ENCODE results near the gene HOXB4.

Gene HOXB4

GRCh38 chr17:48571826-48572417, 6.2 kb downstream of the HOXB4 start:
- no peak for DNase-seq (ENCODE audit: low read depth)

DNA sequence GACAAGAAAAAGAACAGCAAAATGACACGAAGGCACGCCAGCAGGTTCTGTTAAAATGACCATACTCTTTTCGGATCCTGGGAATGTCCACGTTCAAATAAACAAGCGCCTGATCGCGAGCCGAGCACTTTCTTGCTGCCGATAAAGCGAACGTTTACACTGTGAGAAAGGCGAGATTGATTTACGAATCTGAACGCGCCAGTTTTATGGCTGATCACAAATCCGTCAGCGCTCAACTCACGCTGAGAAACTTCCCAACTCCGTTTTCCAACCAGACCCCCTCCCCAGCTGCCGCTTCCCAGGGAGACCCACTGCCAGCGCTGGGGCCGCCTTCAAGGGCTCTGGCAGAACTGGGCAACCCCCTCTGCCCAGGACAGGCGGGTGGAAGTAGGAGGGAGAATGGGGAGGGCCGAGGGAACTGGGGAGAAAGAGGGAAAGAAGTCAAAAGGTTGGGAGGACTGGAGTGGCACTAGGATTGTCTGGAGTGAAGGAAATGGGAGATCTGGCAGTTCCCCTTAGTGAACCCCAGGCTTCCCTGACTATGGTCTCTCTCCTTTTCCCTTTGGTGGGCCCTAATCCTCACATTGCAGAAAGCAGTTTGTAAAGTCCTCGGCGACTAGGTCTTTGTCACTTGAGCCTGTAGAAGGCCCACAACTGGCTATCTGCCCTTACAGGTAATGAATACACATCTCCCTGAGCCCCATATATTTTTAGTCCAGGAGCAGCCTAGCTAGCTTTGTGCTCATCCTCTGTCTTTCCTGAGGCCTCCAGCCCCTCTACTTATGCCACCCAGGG, 6.9 kb downstream of the HOXB4 start:
- no peak for DNase-seq (ENCODE audit: low read depth)

- DNase-seq (ENCODE audit: low read depth): no peak
Observed at GRCh38 chr17:48570325-48571023, 7.7 kb downstream of the HOXB4 start.

DNA sequence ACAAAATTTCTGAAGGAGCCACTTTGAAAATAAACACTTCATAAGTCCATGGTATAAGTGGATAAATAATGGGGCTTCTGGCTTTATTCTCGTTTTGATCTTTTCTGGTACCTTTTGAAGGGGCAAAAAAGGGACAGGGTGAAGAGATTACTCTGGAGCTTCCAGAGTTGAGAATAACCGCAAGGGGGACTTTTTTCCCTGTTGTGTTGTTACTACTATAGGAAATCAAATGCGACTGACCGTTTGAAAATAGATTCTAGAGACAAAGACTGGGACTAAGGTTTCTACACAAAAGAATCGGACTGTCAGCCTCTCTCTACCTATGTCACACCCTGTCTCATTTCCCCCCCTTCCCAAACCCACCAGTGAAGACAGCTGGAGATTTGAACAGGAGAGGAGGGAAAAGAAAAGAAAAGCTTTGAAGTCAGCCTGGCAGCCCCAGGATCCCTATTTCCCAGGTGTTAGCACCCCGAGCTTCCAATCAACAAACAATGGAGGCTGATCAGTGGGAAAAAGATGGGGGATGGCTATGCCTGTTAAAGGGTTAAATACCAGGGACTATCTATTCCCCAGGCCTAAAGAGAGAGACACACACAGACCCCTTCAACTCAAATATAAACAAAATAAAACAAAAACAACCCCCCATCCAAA, 8.4 kb downstream of the HOXB4 start:
- no peak for DNase-seq (ENCODE audit: low read depth)

DNA sequence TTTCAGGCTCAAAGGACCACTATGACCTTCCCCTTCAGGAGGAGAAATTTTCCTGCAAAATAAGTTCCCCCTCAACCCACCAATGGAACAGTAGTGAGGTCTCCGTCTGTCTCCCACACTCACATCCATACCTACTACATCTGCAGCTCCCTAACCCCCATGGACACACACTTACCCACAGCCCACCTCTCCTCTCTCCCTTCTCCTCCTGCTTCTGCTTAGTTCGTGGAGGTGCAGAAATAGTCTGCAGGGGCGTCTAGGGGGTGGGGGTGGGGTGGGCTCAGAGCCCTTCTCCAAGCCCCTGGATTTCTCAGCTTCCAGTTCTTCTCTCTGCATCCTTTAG, 8.9 kb downstream of the HOXB4 start:
- DNase-seq (ENCODE audit: low read depth): no peak

DNA sequence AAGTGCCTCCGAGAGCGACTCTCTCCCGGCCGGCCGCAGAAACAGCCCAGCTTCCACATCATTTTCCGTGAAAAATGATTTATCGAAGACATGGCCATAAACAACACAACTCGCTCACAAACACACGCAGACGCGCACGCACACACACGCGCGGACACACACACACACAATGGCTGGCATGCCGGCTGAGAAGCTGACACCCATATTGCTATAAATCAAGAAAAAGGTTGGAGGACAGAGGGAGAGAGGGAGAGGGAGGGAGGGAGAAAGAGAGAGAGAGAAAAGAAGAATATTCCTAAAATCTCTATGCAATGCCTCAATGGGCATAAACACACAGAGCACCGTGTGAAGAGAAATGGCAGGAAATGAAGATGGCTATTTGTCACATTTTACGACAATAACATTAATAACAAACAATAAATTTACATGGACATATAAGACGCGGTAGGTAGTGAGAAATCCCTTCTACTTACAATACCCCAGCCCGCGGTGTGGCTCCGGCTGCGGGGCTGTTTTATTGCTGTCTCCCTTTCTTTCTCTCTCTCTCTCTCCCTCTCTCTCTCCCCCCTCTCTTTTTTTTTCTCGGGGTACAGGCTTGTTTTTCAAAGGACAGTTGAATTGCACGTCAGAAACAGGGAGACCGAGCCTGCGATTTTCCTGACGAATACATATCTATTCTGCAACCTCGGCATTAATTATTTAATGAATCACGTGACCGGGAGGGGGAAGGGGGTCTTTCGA, 9.5 kb downstream of the HOXB4 start:
- DNase-seq (ENCODE audit: low read depth): no peak

DNA sequence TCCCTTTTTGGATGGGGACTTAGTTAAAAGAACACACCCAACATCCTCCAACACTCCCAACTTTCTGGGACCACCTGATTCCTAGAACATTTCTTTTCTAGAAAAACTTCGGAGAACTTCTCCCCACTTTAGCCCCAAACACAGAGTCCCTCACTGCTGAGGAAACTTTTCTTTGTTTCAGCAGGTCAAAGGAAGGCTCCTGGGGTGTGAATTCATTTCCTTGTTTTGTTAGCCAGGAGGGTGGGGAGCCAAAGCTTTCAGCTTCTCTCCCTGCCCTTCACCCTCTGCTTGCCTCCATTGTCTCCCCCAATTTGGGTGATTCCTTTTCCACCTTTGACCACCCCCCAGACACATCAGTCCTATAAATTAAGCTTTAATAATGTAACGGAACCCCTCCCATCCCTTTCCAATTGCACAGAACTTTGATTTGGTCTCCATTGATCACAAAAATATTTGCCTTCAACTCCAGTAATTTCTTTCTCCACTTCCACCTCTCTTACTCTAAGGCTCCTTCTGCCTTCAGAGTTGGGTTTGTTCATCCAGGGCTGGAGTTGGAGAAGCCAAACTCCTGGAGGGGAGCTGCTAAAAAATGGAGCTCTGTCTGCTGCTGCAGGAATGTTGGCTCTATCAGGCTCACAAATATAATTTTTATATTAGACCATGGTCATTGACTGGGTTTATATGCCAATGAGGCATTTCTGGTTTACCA, 10.3 kb downstream of the HOXB4 start:
- no peak for DNase-seq (ENCODE audit: low read depth)

DNA sequence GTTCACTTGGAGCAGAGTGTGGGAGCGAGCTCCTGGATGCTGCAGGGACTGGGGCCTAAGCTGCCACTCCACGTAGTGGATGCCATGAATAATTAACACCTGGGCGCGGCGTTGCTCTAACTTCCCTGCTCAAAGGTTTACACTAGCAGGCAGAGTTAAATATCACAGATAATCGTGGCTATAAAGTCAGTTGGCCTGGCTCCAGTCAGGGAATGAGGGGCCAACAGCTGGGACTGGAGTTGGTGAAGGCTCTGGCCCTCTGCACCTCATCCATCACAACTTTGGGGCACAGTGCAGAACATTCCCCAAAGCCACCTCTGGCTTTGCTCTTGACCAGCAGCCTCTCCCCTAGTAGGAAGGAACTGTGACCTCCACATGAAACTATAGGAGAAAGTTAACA, 10.9 kb downstream of the HOXB4 start:
- DNase-seq (ENCODE audit: low read depth): no peak

DNA sequence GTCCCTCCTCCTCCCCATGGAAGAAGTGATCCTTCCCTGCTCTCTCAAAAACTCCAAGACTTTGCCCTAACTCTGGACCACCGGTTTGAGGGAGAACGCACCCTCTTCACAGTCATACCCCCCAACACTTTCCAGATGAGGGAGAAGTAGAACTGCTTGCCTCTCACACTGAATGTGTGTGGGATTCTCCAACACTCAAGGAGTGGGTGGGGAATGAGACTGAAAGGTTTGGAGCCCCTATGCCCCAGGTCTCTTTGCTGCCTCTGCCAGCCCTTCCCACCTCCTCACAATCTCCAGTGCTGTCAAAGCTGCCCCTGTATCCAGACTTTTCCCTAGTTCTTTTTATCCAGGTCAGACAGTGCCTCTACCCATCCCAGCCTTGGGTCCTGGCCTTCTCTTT, 11.4 kb downstream of the HOXB4 start:
- DNase-seq (ENCODE audit: low read depth): no peak

- DNase-seq (ENCODE audit: low read depth): no peak
Observed at GRCh38 chr17:48565925-48566710, 12.0 kb downstream of the HOXB4 start.

- no peak for DNase-seq (ENCODE audit: low read depth)
Observed at GRCh38 chr17:48565022-48565554, 13.1 kb downstream of the HOXB4 start.

DNA sequence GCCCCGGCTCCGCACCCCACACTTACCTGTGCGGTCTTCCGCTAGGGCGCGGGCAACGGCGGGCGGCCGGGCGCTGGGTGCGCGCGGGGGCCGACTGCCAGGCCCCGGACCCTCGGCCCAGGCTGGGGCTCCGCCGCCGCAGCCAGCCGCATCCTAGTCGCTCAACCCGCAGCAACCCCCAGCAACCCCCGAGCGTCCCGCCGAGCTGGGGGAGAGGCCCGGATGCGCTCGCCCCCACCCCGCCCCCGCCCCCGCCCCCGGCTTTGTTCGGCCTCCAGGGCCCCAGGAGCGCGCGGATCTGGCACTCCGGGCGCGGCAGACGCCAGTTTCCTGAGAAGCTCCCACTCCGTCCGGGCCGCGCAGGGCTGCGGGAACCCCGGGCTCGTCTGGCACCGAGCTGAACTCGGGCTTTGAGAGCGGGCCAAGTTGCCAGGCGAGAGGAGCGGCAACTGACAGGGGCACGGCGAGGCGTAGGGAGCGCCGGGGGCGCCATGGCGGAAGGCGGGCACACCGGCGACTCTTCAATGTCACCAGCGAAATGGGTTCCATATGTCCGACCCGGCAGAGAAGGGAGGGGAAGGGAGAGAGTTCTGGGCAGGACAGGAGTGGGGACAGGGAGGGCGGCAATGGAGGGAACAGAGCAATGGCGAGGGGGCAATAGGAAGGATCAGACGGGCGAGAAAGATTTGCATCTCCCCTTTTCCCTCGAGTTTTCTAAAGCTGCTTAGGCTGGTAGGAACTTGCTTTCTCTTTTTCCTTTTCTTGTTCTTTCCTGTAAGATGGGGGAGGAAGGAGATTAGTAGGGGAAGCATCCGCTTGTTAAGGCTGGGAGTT, 13.7 kb downstream of the HOXB4 start:
- DNase-seq (ENCODE audit: low read depth): no peak

DNA sequence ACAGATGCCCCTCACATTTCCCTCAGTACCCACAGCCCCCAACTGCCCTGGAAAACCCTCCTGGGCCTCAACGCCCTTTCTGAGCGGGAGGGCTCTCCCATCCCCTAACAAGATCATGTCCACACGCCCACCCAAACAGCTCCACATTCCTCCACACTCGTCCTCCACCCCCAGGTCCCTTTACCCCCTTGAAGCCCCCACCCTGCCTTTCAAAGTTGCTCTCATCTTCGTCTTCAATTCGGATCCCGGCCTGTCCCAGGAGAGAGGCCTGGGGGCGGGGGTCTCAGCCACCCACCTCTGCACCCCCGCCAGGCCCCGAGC, 14.3 kb downstream of the HOXB4 start:
- DNase-seq (ENCODE audit: low read depth): no peak

- DNase-seq (ENCODE audit: low read depth): no peak
Observed at GRCh38 chr17:48563385-48563838, 14.7 kb downstream of the HOXB4 start.

DNA sequence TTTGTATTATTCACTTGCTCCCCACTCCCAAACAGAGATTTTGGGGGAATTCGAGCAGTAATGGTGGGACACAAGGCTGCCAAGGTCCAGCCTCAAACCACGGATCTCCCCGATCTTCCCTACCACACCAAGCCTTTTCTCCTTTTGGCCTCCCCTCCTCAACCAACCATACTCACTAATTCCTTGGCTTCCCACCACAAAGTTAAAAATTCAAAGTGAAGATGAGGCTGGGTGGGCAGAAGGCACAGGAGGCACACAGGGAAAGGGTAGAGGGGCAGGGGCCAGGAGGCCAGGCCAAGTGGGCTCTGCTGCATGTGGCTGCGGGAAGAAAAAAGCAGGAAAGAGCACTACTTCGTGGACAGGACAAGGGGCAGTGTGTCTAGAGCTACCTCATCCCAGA, 15.2 kb downstream of the HOXB4 start:
- no peak for DNase-seq (ENCODE audit: low read depth)

DNA sequence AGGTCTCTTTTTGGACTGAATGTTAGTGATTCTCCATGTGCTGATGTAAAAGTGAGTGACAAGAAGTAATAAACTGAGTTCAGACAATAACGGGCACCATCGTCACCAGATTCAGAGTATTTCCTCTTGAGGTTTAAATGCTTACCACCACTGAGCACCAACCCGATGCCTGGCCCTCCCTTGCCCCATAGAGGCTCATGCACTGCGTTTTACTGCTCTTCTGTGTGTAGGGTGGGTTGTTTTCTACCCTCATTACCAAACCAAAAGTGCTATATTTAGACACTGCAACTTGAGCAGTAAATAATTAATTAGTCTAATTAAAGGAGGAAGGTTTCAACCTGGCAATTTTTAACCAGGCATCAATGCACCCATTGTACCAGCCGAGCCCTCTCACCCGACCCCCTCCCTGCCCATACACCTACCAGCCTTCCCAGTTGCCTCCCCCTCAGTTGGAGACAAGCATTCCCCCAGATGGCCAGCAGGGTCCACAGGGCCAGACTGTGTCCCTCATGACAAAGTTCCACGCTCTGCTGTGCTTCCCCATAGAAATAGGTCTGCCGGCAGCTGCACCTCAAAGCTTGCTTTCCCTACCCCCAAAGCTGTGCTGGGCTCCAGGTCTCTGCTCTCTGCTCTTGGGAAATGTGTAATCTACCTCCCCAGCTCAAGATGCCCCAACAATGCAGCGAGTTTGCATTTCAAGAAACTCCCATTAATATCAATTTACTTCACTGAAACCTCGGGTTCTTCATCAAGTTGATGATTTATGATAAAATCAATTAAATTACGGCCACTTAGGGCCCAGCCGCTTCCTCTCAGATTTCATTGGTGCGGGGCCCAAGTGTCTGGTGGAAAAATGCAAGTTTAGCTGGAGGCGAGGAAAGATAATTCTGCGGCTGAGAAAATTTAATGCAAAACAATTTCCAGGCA, 16.0 kb downstream of the HOXB4 start:
- DNase-seq (ENCODE audit: low read depth): no peak

- DNase-seq (ENCODE audit: low read depth): no peak
Observed at GRCh38 chr17:48559840-48560817, 18.0 kb downstream of the HOXB4 start.

All from non-pigmented ciliary epithelial cell (primary cell).